Activated B cell treated with CpG ODN at 0.5 μM for 24 hours (primary cell): ENCODE results near the gene SCO2. TPM values are rescaled to one million over a fixed set of nuclear protein-coding genes. Genes with fewer than 3 reads are reported as not detected.
A peak's percentile ranks its signal among the peaks of the same experiment; 100 is the strongest.

ENCODE experiments used
- ATAC-seq: fragments of 200-7000 bp; cut with Tn5 transposase; one replicate; pipeline ENCODE4 v1.10.0; 2021; ENCODE audit warnings: low read depth, mild to moderate bottlenecking, moderate library complexity
- CTCF ChIA-PET: fragments of 350-600 bp; sonication (Branson Sonifier 250); formaldehyde crosslinking; loops from one replicate; lab custom pipeline; 2021; ENCODE audit warnings: antibody characterized with exemption; lab: Charles Lee
- POLR2A ChIA-PET: fragments of 350-600 bp; sonication (Branson Sonifier 250); formaldehyde crosslinking; loops from one replicate; lab custom pipeline; 2021; ENCODE audit warnings: antibody characterized with exemption; lab: Charles Lee
- DNase-seq: peaks from one replicate; pipeline ENCODE4 v3.0.0; 2022
- H3K27ac Mint-ChIP-seq: one replicate; pipeline ENCODE4 v1.8.0; 2020; ENCODE audit warnings: mixed read lengths
- H3K27me3 Mint-ChIP-seq: one replicate; pipeline ENCODE4 v1.8.0; 2021; ENCODE audit warnings: mixed read lengths
- H3K36me3 Mint-ChIP-seq: one replicate; pipeline ENCODE4 v1.8.0; 2021; ENCODE audit warnings: low read depth, mixed read lengths
- H3K4me1 Mint-ChIP-seq: one replicate; pipeline ENCODE4 v1.8.0; 2021; ENCODE audit warnings: mixed read lengths
- H3K4me3 Mint-ChIP-seq: one replicate; pipeline ENCODE4 v1.8.0; 2020; ENCODE audit warnings: mild to moderate bottlenecking, mixed read lengths
- H3K9me3 Mint-ChIP-seq: one replicate; pipeline ENCODE4 v1.8.0; 2020; ENCODE audit warnings: mixed read lengths
- CTCF ChIP-seq: fragments of 200-600 bp; IDR thresholded peaks from one replicate; pipeline ENCODE4 v1.8.0; 2022; ENCODE audit warnings: antibody characterized with exemption, mild to moderate bottlenecking
- intact Hi-C: fragments of 100-400 bp; cut with micrococcal nuclease; formaldehyde crosslinking; loops from one replicate; pipeline ENCODE4 v1.15.1; 2024
- total RNA-seq: library from RNA; stranded (reverse); gene quantifications from 2 replicates; pipeline ENCODE4 v1.2.3, GENCODE V29; 2022

The SCO2 gene
- total RNA-seq, 1 donor from 2014 or later: 7.1 TPM

GRCh38 chr22:50553310-50553709 is 27.9 kb upstream of the SCO2 start:
- H3K9me3 Mint-ChIP-seq: no peaks in the 10 kb centered on the region
- no peak overlapping the region for H3K4me3 Mint-ChIP-seq
- ChIA-PET POLR2A (interaction anchor here (16.7 kb wide), 1 partner anchor 23 kb away, joined by 946 read pairs; the partner anchor contains the start of genes SCO2 and TYMP), CTCF (interaction anchor here (1.7 kb wide), 1 partner anchor 27 kb away, joined by 4 read pairs; the partner anchor contains the start of gene SCO2)
- intact Hi-C loops: no loop called here
- DNase-seq: no peak
- no peak for TF ChIP-seq CTCF
- H3K27me3 Mint-ChIP-seq: no peaks in the 10 kb centered on the region
- H3K4me1 Mint-ChIP-seq: peaks cover 15% of the 10 kb centered on the region
- ATAC-seq: no peak
- no peaks in the 10 kb centered on the region for H3K36me3 Mint-ChIP-seq
- H3K27ac Mint-ChIP-seq: no peak overlapping the region

GRCh38 chr22:50551160-50551752 is 25.9 kb upstream of the SCO2 start:
- Mint-ChIP-seq H3K36me3 (no peaks in the 10 kb centered on the region), H3K4me3 (no peak overlapping the region), H3K27me3 (no peaks in the 10 kb centered on the region), H3K27ac (no peak overlapping the region), H3K9me3 (no peaks in the 10 kb centered on the region), H3K4me1 (peaks cover 20% of the 10 kb centered on the region)
- ChIA-PET CTCF (interaction anchor here (0.9 to 1.1 kb wide), 2 partner anchors 12 to 25 kb away, joined by 3 read pairs; no protein-coding TSS in a partner anchor), POLR2A (interaction anchor here (0.6 to 16.7 kb wide), 7 partner anchors 9 to 85 kb away, joined by 3 to 946 read pairs (median 4); partner anchors contain the start of genes CHKB, CPT1B, SCO2 and SYCE3)
- ATAC-seq (no peak), DNase-seq (no peak)
- no peak for TF ChIP-seq CTCF
- intact Hi-C loops: no loop called here

GRCh38 chr22:50550395-50550794 is 25.0 kb upstream of the SCO2 start:
- ATAC-seq (no peak), DNase-seq (no peak)
- H3K4me3 Mint-ChIP-seq: peak overlapping the region; percentile 48
- no peaks in the 10 kb centered on the region for H3K27me3 Mint-ChIP-seq
- POLR2A ChIA-PET: interaction anchor here (0.6 to 16.7 kb wide), 9 partner anchors 9 to 563 kb away, joined by 3 to 946 read pairs (median 4); partner anchors contain the start of genes CHKB, CPT1B, SCO2 and SYCE3
- intact Hi-C loops: no loop called here
- TF ChIP-seq CTCF: no peak
- CTCF ChIA-PET: interaction anchor here (0.9 to 1.1 kb wide), 2 partner anchors 11 to 24 kb away, joined by 3 read pairs; no protein-coding TSS in a partner anchor
- peaks cover 25% of the 10 kb centered on the region for H3K4me1 Mint-ChIP-seq
- H3K36me3 Mint-ChIP-seq: no peaks in the 10 kb centered on the region
- peak overlapping the region; percentile 35 for H3K27ac Mint-ChIP-seq
- no peaks in the 10 kb centered on the region for H3K9me3 Mint-ChIP-seq

GRCh38 chr22:50548921-50549790 is 23.8 kb upstream of the SCO2 start:
- ChIA-PET CTCF (interaction anchor here (0.9 to 1.9 kb wide), 7 partner anchors 10 to 297 kb away, joined by 3 to 15 read pairs (median 8); partner anchors contain the start of genes SCO2 and SYCE3), POLR2A (interaction anchor here (0.9 to 16.7 kb wide), 8 partner anchors 10 to 81 kb away, joined by 5 to 946 read pairs (median 18); partner anchors contain the start of genes CHKB, LMF2, NCAPH2 and SCO2)
- H3K27ac Mint-ChIP-seq: peak overlapping the region; percentile 71
- ATAC-seq: peak; percentile 25
- no peaks in the 10 kb centered on the region for H3K27me3 Mint-ChIP-seq
- H3K4me3 Mint-ChIP-seq: peak overlapping the region; percentile 75
- no peaks in the 10 kb centered on the region for H3K36me3 Mint-ChIP-seq
- peaks cover 35% of the 10 kb centered on the region for H3K4me1 Mint-ChIP-seq
- peak; percentile 26 for DNase-seq
- intact Hi-C loops: loop anchor here (1.0 to 10.0 kb wide), 2 partner anchors 13 to 584 kb away; partner anchors contain the start of genes PIM3 and SYCE3
- TF ChIP-seq CTCF: no peak
- H3K9me3 Mint-ChIP-seq: no peaks in the 10 kb centered on the region
